ENCODE data around the gene PCBP4. TPM values are rescaled to one million over a fixed set of nuclear protein-coding genes. Genes with fewer than 3 reads are reported as not detected.

PCBP4 gene
- total RNA-seq, 1 donor from 2014 or later: 60.6 TPM

DNA sequence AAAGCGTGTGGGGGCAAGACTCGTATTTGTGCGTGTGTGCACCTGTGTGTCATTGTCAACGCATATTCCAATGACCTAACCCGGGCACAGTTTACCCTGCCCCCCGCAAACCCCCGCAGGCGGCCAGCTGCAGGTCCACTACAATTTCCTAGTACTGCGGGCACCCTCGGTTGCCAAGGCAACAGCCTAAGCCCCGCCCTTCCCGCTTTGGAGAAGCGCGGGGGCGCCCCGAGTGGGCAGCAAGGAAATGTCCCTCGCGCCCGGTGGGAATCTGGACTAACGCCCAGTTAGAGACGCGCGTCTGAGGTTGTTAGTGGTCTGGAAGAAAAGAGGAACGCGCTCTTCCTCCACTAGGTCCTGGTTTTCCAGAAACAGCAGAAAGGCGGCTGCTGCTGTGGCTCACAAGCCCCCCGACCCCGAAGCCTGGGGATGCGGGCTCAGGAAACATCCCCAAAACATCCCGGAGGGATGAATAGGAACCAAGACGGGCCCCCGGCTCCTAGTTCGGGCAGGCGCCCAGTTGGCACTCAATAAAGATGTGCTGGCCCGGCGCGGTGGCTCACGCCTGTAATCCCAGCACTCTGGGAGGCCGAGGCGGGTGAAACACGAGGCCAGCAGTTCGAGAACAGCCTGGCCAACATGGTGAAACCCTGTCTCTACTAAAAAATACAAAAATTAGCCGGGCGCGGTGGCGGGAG lies 8.7 kb upstream of the PCBP4 start:
- H3K36me3 Mint-ChIP-seq (ENCODE audit: low read depth, unreplicated experiment): no peaks in the 10 kb centered on the region
- peak overlapping the region; percentile 87 for H3K4me3 Mint-ChIP-seq (ENCODE audit: unreplicated experiment)
- H3K27ac Mint-ChIP-seq (ENCODE audit: unreplicated experiment): no peak overlapping the region
- peak; percentile 64 for DNase-seq (ENCODE audit: low spot score)
- no peaks in the 10 kb centered on the region for H3K9me3 Mint-ChIP-seq (ENCODE audit: unreplicated experiment)
- H3K27me3 Mint-ChIP-seq (ENCODE audit: unreplicated experiment): peaks cover 4% of the 10 kb centered on the region
- H3K4me1 Mint-ChIP-seq (ENCODE audit: unreplicated experiment): peaks cover 22% of the 10 kb centered on the region
- TF ChIP-seq, protein P1, sequence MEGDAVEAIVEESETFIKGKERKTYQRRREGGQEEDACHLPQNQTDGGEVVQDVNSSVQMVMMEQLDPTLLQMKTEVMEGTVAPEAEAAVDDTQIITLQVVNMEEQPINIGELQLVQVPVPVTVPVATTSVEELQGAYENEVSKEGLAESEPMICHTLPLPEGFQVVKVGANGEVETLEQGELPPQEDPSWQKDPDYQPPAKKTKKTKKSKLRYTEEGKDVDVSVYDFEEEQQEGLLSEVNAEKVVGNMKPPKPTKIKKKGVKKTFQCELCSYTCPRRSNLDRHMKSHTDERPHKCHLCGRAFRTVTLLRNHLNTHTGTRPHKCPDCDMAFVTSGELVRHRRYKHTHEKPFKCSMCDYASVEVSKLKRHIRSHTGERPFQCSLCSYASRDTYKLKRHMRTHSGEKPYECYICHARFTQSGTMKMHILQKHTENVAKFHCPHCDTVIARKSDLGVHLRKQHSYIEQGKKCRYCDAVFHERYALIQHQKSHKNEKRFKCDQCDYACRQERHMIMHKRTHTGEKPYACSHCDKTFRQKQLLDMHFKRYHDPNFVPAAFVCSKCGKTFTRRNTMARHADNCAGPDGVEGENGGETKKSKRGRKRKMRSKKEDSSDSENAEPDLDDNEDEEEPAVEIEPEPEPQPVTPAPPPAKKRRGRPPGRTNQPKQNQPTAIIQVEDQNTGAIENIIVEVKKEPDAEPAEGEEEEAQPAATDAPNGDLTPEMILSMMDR (IDR thresholded peaks at IDR 0.05; ENCODE audit: unreplicated experiment): no peak

DNA sequence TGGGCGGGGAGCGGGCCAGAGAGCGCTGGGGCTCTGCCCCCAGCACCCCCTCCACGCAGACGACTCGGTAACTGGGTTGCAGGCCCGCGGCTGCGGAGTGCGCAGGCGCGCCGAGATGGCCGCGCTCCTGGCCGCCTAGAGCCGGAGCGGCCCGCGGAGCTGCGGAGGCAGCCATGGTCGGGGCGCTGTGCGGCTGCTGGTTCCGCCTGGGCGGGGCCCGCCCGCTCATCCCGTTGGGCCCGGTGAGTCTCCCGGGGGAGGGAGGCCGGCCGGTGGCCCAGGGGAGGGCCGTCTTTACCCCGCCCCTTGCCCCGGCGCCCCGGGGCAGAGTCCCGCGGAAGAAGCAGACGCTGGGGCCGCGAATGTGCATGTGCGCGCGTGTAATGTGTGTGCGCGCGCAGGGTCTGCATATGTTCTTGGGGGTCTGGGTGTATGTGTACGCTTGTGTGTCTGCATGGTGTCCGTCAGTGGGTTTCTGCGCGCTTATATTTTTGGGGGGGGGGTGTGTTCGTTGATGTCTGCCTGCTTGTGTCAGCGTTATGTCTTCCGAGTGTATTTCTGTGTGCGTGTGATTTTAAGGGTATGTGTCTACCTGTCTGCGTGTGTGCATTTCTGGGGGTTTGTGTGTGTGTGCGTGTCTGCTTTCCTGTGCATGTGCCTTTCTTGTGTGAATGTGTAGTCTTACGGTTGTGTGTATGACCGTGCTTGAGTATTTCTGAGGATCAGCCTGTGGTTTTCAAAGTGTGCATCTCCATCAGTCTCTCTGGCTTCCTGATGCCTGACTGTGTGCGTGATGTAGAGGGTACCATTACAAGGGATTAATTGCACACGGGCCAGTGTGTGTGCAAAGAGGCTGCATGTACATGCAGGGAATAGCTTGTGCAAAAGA lies 8.0 kb upstream of the PCBP4 start, which contains the start of gene ABHD14A:
TSS of gene ABHD14A (plus strand) at position 102 of the 889 bp plus-strand sequence. CDS start at position 174, 72 bp downstream.
- no peaks in the 10 kb centered on the region for H3K9me3 Mint-ChIP-seq (ENCODE audit: unreplicated experiment)
- peak within 1 kb of the TSS; percentile 87 for H3K4me3 Mint-ChIP-seq (ENCODE audit: unreplicated experiment)
- H3K27me3 Mint-ChIP-seq (ENCODE audit: unreplicated experiment): peaks cover 5% of the 10 kb centered on the region
- H3K4me1 Mint-ChIP-seq (ENCODE audit: unreplicated experiment): peaks cover 22% of the 10 kb centered on the region
- TF ChIP-seq, protein P1 (IDR thresholded peaks at IDR 0.05; ENCODE audit: unreplicated experiment): no peak
- no peaks in the 10 kb centered on the region for H3K36me3 Mint-ChIP-seq (ENCODE audit: low read depth, unreplicated experiment)
- peak within 1 kb of the TSS; percentile 24 for H3K27ac Mint-ChIP-seq (ENCODE audit: unreplicated experiment)
- DNase-seq (ENCODE audit: low spot score): peak; percentile 64

DNA sequence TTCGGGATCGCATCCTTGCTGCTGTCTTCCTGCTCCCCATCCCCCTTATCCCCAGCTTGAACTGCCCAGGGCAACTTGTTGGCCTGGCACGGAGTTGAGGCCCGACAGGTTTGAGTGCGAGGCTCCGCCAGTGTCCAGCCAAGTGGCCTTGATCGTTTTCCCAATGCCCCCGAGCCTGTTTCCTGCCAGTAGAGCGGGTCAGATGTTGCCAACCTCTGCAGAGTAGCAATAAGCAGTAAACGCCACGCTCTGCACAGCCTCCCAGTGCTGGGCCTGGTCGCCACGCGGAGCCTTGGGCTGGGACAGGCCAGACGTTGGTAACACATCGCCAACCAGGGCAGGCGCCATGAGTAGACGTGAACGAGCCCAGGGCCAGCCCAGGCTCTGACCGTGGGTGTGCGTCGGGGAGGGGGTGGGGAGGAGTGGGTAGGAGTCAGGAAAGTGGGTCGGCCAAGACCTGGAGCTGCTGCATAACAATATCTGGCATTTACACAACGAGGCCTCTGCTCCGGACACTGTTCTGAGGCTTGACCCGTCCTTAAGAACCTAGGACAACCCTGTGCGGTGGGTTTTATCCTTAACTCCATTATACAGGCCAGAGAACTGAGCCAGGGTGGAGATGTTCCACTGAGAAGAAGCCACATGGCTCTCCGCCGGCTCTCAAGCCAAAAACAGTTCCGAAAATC lies 7.2 kb upstream of the PCBP4 start:
- TF ChIP-seq, protein P1 (IDR thresholded peaks at IDR 0.05; ENCODE audit: unreplicated experiment): peak; percentile 10
- Mint-ChIP-seq H3K9me3 (ENCODE audit: unreplicated experiment) (no peaks in the 10 kb centered on the region), H3K4me3 (ENCODE audit: unreplicated experiment) (peak overlapping the region; percentile 73), H3K4me1 (ENCODE audit: unreplicated experiment) (peaks cover 22% of the 10 kb centered on the region), H3K27me3 (ENCODE audit: unreplicated experiment) (peaks cover 6% of the 10 kb centered on the region), H3K36me3 (ENCODE audit: low read depth, unreplicated experiment) (no peaks in the 10 kb centered on the region), H3K27ac (ENCODE audit: unreplicated experiment) (peak overlapping the region; percentile 24)
- no peak for DNase-seq (ENCODE audit: low spot score)

DNA sequence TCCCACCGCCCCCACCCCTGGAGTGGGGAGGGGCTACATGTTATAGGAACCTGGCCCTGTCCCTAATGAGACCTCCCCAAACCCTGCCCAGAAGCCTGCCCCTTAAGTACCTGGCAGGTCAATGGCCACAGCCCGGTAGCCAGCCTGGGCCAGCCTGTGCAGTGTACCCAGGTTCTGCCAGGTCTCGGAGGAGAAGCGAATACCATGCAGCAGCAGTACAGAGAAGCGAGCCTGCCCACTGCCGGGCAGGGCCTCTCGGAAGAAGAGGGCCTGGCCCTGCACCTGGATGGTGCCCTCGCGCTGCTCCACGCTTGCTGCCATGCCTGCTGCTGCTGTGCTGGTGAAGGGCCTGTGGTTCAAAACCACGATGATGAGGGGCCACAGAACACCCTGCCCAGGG lies 4.1 kb upstream of the PCBP4 start:
- no peak overlapping the region for H3K4me3 Mint-ChIP-seq (ENCODE audit: unreplicated experiment)
- DNase-seq (ENCODE audit: low spot score): no peak
- H3K27ac Mint-ChIP-seq (ENCODE audit: unreplicated experiment): no peak overlapping the region
- H3K27me3 Mint-ChIP-seq (ENCODE audit: unreplicated experiment): peaks cover 9% of the 10 kb centered on the region
- H3K9me3 Mint-ChIP-seq (ENCODE audit: unreplicated experiment): no peaks in the 10 kb centered on the region
- TF ChIP-seq, protein P1 (IDR thresholded peaks at IDR 0.05; ENCODE audit: unreplicated experiment): no peak
- peaks cover 23% of the 10 kb centered on the region for H3K4me1 Mint-ChIP-seq (ENCODE audit: unreplicated experiment)
- peaks cover 3% of the 10 kb centered on the region for H3K36me3 Mint-ChIP-seq (ENCODE audit: low read depth, unreplicated experiment)

All from endothelial cell (in vitro differentiated cells).